Measurements from ENCODE around the gene ARCN1. TPM values are rescaled to one million over a fixed set of nuclear protein-coding genes. Genes with fewer than 3 reads are reported as not detected.

ARCN1 gene
- total and polyA plus RNA-seq, 9 of the 15 experiments (the other 6 are each of a cell fraction or from before 2014, with no cell fraction given): 30.0 to 224 (median 76.4) TPM

DNA sequence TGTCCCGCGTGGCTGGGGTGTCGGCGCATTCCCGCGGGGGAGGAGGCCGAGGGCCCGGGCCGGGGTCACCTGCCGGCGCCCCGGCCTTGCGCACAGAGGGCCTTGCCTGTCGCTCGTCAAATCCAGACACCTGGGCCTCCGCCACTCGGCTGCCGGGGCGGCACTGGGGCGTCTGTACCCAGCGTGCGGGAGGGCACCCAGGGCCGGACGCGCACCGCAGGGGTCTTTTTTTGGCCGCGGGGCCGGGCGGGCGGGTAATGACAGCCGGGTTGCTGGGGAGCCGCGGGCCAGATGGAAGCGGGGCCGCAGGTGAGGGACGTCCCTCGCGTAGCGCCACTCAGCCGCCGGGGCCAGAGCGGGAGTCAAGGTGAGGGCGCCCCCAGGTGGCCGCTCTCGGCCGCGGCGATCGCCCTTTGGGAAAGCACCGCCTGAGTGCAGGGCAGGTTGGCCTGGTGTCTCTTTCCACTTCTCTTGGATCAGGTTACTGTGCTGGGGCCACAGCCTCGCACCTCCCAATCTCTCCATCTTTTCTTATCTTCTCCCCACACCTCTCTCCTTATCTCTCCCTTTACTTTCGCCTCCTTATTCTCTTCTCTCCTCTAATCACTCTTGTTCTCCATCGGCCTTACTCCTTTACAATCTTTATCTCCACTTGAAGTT, 38.7 kb downstream of the ARCN1 start (continued):
- TF ChIP-seq, protein P1, sequence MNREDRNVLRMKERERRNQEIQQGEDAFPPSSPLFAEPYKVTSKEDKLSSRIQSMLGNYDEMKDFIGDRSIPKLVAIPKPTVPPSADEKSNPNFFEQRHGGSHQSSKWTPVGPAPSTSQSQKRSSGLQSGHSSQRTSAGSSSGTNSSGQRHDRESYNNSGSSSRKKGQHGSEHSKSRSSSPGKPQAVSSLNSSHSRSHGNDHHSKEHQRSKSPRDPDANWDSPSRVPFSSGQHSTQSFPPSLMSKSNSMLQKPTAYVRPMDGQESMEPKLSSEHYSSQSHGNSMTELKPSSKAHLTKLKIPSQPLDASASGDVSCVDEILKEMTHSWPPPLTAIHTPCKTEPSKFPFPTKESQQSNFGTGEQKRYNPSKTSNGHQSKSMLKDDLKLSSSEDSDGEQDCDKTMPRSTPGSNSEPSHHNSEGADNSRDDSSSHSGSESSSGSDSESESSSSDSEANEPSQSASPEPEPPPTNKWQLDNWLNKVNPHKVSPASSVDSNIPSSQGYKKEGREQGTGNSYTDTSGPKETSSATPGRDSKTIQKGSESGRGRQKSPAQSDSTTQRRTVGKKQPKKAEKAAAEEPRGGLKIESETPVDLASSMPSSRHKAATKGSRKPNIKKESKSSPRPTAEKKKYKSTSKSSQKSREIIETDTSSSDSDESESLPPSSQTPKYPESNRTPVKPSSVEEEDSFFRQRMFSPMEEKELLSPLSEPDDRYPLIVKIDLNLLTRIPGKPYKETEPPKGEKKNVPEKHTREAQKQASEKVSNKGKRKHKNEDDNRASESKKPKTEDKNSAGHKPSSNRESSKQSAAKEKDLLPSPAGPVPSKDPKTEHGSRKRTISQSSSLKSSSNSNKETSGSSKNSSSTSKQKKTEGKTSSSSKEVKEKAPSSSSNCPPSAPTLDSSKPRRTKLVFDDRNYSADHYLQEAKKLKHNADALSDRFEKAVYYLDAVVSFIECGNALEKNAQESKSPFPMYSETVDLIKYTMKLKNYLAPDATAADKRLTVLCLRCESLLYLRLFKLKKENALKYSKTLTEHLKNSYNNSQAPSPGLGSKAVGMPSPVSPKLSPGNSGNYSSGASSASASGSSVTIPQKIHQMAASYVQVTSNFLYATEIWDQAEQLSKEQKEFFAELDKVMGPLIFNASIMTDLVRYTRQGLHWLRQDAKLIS (CRISPR knock-in tag; IDR thresholded peaks at IDR 0.05): 0 out of 2 replicates have a peak, but pooled peaks have one; percentile 48
- no peak for TF ChIP-seq IRF9 (tag; IDR thresholded peaks at IDR 0.05)
- TF ChIP-seq, protein P2, sequence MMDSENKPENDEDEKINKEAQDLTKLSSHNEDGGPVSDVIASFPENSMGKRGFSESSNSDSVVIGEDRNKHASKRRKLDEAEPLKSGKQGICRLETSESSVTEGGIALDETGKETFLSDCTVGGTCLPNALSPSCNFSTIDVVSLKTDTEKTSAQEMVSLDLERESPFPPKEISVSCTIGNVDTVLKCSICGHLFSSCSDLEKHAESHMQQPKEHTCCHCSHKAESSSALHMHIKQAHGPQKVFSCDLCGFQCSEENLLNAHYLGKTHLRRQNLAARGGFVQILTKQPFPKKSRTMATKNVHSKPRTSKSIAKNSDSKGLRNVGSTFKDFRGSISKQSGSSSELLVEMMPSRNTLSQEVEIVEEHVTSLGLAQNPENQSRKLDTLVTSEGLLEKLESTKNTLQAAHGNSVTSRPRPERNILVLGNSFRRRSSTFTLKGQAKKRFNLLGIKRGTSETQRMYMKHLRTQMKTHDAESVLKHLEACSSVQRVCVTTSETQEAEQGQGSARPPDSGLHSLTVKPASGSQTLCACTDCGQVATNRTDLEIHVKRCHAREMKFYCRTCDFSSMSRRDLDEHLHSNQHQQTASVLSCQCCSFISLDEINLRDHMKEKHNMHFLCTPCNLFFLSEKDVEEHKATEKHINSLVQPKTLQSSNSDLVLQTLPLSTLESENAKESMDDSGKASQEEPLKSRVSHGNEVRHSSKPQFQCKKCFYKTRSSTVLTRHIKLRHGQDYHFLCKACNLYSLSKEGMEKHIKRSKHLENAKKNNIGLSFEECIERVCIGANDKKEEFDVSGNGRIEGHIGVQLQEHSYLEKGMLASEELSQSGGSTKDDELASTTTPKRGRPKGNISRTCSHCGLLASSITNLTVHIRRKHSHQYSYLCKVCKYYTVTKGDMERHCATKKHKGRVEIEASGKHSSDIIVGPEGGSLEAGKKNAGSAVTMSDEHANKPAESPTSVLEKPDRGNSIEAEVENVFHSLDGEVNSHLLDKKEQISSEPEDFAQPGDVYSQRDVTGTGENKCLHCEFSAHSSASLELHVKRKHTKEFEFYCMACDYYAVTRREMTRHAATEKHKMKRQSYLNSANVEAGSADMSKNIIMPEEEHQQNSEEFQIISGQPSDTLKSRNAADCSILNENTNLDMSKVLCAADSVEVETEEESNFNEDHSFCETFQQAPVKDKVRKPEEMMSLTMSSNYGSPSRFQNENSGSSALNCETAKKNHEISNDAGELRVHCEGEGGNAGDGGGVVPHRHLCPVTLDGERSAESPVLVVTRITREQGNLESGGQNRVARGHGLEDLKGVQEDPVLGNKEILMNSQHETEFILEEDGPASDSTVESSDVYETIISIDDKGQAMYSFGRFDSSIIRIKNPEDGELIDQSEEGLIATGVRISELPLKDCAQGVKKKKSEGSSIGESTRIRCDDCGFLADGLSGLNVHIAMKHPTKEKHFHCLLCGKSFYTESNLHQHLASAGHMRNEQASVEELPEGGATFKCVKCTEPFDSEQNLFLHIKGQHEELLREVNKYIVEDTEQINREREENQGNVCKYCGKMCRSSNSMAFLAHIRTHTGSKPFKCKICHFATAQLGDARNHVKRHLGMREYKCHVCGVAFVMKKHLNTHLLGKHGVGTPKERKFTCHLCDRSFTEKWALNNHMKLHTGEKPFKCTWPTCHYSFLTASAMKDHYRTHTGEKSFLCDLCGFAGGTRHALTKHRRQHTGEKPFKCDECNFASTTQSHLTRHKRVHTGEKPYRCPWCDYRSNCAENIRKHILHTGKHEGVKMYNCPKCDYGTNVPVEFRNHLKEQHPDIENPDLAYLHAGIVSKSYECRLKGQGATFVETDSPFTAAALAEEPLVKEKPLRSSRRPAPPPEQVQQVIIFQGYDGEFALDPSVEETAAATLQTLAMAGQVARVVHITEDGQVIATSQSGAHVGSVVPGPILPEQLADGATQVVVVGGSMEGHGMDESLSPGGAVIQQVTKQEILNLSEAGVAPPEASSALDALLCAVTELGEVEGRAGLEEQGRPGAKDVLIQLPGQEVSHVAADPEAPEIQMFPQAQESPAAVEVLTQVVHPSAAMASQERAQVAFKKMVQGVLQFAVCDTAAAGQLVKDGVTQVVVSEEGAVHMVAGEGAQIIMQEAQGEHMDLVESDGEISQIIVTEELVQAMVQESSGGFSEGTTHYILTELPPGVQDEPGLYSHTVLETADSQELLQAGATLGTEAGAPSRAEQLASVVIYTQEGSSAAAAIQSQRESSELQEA (IDR thresholded peaks at IDR 0.05; ENCODE audit: low read depth): peak; percentile 14; the same call in 1 of the 2 replicates
- TF ChIP-seq ZNF184 (CRISPR knock-in tag; IDR thresholded peaks at IDR 0.05): no peak
- TF ChIP-seq HNRNPL (IDR thresholded peaks at IDR 0.05; ENCODE audit: low read depth, low read length): 0 out of 2 replicates have a peak, but pooled peaks have one; percentile 55
- TF ChIP-seq FOXK2 (conservative IDR thresholded peaks at IDR 0.05 in 1 of 2, IDR thresholded peaks at IDR 0.05 in 1 of 2; ENCODE audit: low read depth in 2 of 2): peak in 1 of 2 experiments; percentile 47; a peak in 1 of 4 replicates
- peak; percentile 98 for TF ChIP-seq ZEB2 (IDR thresholded peaks at IDR 0.05)
- TF ChIP-seq, protein P3, sequence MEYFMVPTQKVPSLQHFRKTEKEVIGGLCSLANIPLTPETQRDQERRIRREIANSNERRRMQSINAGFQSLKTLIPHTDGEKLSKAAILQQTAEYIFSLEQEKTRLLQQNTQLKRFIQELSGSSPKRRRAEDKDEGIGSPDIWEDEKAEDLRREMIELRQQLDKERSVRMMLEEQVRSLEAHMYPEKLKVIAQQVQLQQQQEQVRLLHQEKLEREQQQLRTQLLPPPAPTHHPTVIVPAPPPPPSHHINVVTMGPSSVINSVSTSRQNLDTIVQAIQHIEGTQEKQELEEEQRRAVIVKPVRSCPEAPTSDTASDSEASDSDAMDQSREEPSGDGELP (CRISPR knock-in tag; IDR thresholded peaks at IDR 0.05; ENCODE audit: borderline replicate concordance): peak; percentile 77; the same call in 1 of the 2 replicates
- TF ChIP-seq POLR2G (IDR thresholded peaks at IDR 0.05; ENCODE audit: low read depth, low read length): peak; percentile 51; the same call in 1 of the 2 replicates
- no peak for TF ChIP-seq ETV6 (IDR thresholded peaks at IDR 0.05; ENCODE audit: borderline replicate concordance in 1 of 2, low read depth in 2 of 2, low read length in 1 of 2)
- TF ChIP-seq ETV6 (CRISPR knock-in tag; IDR thresholded peaks at IDR 0.05; ENCODE audit: borderline replicate concordance): no peak
- TF ChIP-seq FIP1L1 (IDR thresholded peaks at IDR 0.05; ENCODE audit: low read depth, low read length, poor library complexity, severe bottlenecking): peak; percentile 71

All from K562 (cell line).